Stimulated activated CD4-positive, alpha-beta T cell treated with anti-CD3 and anti-CD28 coated beads, Interleukin-15, amount 100 ng/mL, for 1 hour (primary cell): ENCODE results near the gene ASB16.

Source experiments
- DNase-seq, 2 donors: peaks; one replicate each; pipeline ENCODE4 v3.0.0-alpha.2; 2020; ENCODE audit warnings: low read depth in 1 of 2, low spot score in 1 of 2

ASB16 gene

DNA sequence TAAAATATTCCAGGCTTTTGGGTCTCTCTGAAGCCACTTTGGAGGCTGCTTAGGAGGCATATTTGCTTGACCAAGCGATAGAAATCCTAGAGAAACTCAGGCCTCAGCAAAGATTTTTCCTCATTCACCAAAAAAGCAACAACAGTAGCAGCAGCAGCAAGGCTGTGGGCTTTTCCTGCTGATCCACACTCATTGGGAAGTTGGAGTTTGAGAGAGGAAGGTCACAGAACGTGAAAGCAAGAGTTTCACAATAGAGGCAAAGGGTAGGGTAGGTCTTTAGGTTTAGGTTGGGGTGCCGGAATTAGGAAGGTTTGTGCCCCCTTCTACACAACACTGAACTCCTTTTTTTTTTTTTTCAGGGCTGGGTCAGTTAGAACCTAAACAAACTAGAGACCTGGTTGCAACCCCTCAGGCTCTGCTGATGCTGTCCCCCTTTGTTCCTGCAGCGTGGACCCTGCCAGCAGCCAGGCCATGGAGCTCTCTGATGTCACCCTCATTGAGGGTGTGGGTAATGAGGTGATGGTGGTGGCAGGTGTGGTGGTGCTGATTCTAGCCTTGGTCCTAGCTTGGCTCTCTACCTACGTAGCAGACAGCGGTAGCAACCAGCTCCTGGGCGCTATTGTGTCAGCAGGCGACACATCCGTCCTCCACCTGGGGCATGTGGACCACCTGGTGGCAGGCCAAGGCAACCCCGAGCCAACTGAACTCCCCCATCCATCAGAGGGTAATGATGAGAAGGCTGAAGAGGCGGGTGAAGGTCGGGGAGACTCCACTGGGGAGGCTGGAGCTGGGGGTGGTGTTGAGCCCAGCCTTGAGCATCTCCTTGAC lies 18.3 kb downstream of the ASB16 start:
- no peak for DNase-seq

DNA sequence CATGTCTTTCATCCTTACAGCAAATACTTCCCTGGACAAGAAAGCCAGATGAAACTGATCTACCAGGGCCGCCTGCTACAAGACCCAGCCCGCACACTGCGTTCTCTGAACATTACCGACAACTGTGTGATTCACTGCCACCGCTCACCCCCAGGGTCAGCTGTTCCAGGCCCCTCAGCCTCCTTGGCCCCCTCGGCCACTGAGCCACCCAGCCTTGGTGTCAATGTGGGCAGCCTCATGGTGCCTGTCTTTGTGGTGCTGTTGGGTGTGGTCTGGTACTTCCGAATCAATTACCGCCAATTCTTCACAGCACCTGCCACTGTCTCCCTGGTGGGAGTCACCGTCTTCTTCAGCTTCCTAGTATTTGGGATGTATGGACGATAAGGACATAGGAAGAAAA lies 20.0 kb downstream of the ASB16 start:
- no peak for DNase-seq

DNA sequence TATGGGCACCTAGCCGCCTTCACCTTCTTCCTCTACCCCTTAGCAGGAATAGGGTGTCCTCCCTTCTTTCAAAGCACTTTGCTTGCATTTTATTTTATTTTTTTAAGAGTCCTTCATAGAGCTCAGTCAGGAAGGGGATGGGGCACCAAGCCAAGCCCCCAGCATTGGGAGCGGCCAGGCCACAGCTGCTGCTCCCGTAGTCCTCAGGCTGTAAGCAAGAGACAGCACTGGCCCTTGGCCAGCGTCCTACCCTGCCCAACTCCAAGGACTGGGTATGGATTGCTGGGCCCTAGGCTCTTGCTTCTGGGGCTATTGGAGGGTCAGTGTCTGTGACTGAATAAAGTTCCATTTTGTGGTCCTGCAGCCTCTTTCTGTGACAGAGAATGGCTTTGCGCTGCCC lies 20.9 kb downstream of the ASB16 start:
- DNase-seq: no peak

DNA sequence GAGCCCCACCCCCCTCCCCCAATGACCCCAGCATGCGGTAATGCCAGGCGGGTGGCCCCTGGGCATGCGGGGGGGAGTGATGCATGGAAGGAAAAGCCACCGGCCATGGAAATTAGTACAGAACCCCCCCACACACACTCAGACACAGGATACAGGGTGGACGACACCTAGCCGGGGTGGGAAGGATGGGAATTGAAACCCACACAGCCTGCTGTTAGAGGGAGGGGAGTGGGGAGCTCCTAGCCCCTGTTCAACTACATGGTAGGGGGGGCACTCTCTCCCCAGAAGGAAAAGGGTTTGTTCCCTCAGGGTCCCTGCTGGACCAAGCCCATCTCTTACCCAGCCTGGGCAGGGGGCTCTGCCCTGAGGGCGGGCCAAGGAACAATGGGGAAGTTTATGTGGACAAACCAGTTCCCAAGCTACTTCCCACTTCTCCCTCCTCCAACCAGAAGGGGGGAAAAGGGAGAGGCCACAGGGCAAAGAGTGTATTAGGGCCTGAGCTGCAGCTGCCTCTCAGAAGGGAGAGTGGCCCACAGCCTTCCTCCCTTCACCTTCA lies 21.5 kb downstream of the ASB16 start:
- DNase-seq: no peak

DNA sequence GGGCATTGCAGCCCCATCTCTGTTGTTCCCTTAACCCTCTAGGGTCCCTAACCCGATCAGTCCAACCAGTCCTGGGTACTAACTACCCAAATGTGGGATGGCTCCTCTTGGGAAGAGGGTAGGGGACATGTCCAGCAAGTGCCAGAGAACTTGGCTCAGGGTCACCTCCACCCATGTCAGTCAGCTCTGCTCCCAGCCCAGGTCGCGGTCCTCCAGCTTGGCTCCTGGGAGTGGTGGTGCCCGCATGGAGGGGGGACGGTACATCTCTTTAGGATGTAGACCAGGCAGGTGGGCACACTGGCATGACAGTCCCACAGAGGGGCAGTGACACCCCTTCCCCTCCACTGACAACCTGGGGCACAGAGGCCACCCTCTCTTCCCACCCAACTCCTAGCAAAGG lies 22.2 kb downstream of the ASB16 start:
- DNase-seq: no peak

DNA sequence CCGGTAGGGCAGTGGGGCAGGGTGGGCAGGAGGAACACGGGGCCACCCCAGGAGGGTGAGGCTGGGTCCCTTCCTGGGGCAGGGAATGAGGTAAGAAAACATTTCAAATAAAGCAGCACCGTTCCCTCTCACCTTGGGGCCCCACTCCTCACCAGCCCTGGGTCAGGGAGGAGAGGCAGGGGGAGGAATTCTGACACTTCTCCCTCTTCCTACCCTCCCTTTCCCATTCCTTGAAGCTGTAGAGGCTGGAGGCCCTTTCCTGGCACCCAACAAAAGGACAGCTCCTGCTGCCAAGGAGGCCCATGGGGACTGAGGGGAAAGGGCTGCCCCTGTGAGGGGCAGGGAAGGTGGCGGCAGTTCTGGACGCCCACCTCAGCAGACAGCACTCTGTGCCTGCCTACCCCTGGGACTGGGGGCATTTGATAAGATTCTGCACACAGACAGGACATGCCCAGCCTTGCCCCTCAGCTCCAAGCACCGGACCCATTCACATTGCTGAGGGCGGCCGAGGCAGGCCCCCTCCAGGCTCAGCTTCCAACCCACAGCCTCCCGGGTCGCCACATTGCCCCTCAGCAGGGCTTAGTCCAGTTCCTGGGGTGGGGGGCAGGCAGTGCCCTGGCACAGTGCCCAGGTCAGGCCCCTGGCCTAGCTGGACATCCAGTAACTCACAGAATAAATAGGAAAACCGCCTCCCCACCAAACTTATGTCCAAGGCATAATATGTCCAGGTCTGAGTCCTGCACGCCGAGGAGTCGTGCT lies 23.0 kb downstream of the ASB16 start:
- no peak for DNase-seq

DNA sequence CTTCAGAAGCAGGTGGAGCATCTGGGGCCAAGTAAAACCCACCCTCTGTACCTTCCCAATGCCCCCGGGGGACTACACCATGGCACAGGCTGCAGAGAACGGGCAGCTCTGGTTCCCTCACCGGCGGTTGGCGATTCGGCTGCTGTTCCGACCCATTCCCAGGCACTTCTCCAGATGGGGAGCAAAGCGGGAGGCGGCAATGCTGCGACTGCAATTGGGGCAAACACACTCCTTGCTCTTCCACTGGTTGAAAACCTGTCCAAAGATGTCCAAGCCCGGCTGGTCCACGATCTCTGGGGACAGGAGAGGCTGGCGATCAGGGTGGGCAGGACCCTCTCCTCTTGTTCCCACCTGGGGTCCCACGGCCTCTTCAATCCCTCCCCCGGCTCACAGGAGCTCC lies 26.6 kb downstream of the ASB16 start:
- DNase-seq: no peak

DNA sequence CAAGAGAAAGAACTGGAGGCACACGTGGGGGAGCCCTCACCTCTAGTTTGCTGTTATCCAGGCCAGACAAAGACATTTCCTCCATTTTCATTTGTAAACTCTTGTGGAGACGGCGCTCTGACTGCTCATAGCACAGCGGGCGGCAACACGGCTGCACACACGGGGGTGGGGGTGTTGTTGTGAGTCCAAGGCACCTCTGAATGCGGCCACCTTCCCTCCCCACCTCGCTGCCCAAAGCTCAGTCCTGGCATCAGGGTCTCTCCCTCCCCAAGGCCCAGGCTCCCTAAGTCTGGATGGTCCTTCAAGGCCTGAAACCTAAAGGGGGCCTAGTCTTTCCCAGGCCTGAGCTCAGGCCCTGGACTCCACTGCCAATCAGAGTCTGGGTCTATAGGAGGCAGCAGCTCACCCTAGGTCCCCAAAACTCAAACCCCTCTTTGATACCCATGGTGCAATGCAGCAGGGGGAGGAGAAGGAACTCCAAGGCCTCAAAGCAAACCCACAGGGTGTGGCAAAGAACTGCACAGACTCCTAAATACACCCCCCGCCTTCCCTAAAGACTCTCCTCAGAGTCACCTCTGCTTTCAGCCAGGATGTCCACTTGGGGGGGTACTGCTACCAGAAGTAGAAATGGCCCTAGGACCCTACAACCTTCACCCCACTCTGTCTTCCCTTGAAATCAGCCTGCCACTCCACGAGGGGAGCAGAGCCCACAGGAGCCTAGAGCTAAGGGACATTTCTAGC lies 27.6 kb downstream of the ASB16 start:
- no peak for DNase-seq

DNA sequence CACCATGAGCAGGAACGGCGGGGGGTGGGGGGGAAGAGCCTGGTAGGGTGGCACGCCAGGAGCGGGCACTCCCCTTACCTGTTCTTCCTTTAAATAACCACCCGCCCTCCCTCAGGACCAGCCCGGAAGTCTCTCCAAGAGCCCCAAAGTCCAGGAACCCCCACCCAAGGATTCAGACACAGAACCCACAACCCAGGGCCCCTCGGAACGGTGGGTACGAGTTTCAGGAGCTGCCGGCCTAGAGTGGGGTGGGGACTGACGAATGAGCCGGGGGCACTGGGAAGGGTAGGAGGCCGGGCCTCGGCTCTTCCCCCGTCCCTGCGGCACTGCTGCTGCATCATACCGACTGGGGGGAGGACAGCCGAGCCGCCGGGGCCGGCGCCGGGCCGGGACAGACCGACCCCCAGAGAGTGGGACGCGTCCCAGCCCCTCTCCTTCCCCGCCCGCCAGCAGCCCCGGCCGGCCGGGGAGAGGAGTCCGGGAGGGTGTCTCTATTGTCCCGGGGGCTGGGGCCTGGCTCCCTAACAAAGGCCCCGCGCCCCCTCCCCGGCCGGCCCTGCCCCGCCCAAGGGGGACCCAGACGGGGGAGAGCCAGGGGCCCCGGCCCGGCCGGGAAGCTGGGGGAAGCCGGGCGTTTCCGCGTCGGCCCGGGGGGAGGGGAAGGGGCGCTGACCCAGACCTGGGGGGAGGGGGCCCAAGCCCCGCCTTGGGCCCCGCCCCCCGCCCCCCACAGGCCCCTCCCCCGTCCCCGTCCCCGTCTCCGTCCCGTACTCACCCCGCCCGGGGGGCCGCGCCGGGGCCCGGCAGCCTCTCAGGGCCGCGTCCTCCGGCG lies 28.4 kb downstream of the ASB16 start:
- peak; percentile 38 to 51 for DNase-seq

DNA sequence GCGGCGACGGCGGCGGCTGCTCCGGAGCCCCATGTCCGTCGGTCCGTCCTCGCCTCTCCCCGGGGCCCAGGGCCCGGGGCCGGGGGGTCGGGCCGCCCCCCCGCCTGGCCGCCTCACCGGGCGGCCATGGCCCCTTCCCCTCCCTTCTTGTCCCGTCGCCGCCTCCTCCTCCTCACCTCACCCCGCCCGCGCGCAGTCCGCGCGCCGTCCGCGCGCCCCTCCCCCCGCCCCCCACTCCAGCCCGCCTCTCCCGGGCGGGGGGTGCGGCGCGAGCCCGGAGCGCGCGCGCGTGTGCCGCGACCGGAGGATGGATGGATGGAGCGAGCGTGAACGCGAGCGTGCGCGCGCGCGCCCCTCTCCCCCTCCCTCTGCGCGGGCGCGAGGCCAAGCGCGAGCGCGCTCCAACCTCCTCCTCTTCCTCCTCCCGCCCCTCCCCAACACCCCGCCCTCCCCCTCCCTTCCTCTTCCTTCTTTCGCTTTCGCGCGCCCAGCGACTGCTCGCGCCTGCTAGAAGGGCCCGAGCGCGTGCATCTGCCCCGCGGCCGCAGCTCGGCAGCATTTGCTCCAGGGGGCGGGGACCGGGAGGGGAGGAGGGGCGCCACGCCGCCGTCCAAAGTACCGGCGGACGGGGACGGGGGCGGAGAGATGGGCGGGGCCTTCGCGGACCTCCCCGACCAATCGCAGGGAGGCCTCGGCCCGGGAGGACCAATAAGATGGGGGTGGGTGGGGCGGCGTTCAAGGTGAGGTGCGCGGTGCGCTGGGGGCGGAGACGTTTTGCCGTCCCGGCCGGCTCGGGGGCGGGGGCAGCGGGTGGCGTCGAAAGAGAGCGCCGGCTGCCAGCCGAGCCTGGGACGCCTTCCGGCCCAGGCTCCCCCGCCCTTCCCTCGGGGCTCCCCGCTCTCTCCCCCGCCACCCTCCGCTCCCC lies 29.3 kb downstream of the ASB16 start, which contains the start of gene ATXN7L3:
ATXN7L3 (minus strand) TSS at position 332 of the 925 bp plus-strand sequence. CDS start 1,814 bp downstream, outside the sequence.
- peak; percentile 100 for DNase-seq

DNA sequence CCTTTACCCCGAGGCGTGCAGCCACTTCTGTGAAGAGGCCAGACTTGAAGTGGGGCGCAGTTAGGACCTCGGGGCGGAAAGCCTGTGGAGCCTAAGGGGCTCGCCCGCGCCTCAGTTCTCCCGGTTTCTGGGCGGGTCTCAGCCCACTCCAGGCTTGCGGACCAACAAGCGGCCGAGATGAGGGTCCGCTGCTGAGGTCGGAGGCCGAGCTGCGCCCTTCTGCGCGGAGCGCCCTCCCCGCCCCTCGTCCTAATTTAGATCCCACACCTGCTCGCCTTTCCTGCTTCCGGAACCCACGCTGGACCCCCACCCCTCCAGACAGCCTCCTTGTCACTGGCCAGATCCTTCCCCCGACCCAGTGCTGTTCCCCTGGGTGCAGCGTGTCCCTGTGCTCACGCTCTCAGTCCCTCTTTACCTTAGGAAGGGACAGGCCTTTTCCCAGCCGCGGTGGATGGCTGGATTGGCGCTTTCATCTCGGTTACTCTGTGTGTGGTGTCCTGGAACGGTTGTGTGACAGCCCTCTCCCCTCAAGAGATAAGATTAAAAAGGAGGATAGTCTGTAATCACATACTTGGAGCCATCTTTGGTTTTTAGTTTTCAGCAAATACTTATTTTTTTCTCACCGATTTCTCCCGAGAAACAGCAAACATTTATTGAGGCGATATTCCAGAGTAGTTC lies 30.1 kb downstream of the ASB16 start:
- no peak for DNase-seq

DNA sequence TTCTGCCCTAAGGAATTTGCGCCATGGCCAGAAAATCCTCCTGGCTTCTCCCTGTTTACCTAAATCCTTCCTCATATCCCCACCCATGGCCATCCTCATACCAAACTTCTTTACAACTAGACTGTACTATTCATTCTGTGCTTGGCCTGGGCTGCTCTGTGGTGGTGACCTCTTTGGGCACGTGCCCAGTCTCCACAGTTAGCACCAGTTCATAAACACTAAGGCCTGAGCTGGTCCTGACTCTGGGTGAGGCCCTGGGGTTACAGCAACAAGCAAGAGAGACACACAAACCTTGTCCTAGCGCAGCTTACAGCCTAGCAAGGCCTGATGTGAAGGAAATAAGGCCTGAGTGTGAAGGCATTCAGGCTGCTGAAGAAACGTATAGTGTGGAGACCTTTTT lies 32.3 kb downstream of the ASB16 start:
- DNase-seq: no peak

DNA sequence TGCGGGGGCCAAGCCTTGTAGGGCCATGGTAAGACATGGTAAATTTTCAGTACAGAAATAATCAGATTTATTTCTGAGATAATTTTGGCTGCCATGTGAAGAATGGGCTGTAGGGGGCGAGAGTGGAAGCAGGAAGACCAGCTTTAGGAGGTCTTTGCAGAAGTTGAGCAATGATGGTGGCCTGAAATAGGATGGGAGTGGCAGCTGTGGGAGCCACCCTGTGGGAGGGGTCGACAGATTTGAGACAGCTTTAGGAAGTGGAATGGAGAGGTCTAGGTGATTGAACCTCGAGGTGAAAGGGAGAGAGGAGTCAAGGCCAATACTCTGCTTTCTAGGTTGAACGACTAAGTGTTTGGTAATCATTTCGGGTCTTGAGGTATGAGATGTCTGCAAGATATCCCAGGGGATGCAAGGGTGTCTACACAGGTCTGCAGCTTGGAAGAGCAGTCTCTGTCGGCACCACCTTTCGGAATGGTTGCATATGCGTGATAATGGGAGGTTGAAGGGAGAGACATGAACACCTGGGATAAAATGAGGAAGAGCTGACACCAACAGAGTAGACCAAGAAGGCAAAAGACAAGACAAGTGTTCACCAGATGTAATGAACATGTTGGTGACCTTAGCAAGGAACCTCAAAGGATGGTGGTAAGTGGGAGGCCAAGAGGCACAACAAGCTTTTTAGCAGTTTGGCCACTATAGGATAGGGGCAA lies 33.4 kb downstream of the ASB16 start:
- DNase-seq: no peak

DNA sequence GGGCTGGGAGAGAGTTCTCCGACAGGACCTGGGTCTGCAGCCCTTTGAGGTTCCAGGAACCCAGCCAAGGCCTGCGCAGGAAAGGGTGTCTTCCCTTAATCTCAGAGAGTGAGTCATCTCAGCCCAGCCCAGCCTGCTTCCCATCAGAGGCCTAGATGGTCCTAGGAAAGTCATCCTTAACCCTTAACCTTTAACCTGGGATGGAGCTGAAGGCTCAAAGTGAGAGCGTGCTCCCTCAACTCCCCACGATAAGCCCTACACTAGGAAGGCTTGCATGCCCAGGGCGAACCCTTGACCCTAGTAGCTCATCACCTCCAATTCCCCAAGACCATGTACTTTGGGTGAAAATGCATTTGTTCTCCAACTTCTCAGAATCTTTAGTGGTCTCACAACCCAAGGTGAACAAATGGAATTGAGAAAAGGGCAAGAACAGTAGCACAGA lies 34.0 kb downstream of the ASB16 start:
- DNase-seq: no peak

DNA sequence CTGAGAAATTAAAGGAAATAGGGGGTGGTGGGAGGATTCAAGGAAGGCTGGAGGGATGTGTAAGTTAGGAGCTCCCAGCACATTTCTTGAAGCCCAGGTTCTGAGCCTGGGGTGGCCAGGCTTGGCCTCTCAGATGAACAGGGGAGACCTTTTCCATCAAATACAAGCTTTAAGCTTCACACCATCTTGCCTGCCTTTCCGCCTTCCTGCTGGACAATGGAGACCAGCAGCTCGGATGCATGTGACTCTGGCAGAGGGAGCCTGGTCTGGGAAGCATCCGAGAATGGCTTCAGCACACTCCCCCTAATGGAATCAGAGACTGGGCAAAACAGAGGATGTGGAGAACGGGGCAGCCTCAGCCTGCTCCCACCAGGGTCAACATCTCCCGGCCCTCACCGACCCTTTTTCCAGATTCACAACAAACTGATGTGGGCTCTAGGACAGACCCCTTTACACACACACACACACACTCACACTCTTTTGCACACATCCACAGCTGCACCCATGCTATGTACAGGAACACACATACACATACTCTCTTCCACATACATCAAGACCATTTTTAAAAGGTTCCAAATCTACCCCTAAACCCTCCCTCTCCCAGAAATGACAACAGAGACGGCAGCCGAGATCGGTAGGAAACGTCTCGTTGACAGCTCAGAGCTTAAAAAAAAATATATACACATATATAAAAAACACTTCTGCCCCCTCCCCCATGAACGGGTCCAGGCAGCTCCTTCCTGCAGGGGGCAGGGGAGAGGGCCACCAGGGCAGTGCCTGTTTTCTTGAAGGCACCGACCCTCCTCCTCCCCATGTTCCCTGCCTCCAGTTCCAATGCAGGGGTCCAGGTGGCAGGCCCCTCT lies 35.7 kb downstream of the ASB16 start:
- DNase-seq: no peak

DNA sequence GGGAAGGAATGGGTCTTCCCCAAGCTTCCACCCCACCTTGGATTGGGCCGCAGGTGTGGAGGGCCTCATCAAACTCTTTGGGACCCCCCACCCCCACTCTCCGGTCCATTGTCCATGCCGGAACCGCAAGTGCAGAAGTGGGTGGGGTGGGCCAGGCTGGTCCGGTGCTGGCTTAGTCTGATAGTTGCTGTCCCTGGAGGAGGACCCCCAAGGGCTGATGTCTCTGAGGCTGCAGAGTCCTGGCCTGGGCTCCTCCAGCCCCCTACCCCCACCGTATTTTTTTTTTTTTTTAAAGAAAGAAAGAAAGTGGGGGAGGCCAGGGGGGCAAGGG lies 36.3 kb downstream of the ASB16 start:
- DNase-seq: no peak

DNA sequence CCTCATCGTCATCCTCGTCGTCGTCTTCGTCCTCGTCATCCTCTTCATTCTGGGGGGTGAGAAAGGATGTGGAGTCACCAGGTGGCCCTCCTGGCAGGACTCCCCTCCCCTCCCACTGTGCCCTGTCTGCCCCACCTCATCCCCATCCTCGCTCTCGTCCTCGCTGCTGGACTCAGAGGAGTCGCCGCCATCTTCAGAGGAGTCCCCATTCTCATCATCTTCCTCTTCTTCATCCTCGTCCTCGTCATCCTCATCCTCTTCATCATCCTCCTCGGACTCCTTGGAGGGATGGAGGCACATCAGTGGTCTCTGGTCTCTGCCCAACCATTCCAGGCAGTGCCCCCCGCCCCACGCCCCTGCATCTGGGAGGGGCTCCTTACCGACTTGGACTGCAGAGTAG lies 36.8 kb downstream of the ASB16 start:
- no peak for DNase-seq
